ENCODE measurements around the gene SNX13. TPM values are rescaled to one million over a fixed set of nuclear protein-coding genes. Genes with fewer than 3 reads are reported as not detected.

Gene SNX13
- total RNA-seq, 4 donors from 2014 or later = 59.2 to 88.4 (median 68.9) TPM

DNA sequence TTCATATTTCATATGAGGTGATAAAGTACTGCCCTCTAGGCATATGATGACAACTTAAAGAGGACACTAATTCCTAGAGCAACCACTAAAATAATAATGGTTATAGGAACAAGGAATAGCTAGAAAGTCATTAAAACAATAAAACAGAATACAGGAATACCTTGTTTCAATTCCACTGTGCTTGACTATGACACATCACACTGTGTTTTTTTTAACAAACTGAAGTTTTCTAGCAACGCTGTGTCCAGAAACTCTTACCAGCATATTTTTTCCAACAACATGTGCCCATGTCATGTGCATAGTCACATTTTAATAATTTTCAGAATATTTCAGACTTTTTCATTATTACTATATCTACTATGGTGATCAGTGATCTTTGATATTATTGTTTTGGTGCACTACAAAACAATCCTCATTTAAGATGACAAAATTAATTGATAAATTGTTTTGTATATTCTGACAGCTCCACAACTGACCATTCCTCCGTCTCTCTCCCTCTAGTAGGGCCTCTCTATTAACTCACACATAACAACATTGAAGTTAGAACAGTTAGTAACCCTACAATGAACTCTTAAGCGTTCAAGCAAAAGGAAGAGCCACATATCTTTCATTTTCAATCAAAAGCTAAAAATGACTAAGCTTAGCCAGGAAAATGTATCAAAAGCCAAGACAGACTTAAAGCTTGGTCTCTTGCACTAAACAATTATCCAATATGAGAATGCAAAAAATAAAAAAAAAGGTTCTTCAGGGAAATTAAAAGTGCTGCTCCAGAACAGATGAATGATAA is 85.8 kb downstream of the SNX13 start:
- TF ChIP-seq, protein P1, sequence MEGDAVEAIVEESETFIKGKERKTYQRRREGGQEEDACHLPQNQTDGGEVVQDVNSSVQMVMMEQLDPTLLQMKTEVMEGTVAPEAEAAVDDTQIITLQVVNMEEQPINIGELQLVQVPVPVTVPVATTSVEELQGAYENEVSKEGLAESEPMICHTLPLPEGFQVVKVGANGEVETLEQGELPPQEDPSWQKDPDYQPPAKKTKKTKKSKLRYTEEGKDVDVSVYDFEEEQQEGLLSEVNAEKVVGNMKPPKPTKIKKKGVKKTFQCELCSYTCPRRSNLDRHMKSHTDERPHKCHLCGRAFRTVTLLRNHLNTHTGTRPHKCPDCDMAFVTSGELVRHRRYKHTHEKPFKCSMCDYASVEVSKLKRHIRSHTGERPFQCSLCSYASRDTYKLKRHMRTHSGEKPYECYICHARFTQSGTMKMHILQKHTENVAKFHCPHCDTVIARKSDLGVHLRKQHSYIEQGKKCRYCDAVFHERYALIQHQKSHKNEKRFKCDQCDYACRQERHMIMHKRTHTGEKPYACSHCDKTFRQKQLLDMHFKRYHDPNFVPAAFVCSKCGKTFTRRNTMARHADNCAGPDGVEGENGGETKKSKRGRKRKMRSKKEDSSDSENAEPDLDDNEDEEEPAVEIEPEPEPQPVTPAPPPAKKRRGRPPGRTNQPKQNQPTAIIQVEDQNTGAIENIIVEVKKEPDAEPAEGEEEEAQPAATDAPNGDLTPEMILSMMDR (IDR thresholded peaks at IDR 0.05) = no peak
- DNase-seq (ENCODE audit: low spot score) = no peak
- no peak for ATAC-seq (ENCODE audit: low FRiP score)

DNA sequence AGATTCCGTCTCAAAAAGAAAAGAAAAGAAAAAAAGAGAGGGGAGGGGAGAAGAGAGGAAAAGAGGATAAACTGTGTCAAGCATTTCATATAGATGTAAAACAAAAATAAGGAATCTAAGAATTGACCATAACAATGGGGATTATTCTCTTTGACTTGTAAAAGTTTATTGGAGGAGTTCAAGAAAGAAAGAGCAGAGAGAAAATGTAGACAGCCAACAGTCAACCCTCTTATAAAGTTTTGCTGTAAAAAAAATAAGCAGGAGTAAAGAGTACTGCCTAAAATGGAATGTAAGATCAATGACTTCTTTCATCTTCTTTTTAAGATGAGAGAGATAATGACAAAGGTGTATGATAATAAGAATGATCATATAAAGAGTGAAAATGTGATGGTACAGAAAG is 87.9 kb downstream of the SNX13 start:
- TF ChIP-seq, protein P1 (IDR thresholded peaks at IDR 0.05) = no peak
- ATAC-seq (ENCODE audit: low FRiP score) = no peak
- no peak for DNase-seq (ENCODE audit: low spot score)

DNA sequence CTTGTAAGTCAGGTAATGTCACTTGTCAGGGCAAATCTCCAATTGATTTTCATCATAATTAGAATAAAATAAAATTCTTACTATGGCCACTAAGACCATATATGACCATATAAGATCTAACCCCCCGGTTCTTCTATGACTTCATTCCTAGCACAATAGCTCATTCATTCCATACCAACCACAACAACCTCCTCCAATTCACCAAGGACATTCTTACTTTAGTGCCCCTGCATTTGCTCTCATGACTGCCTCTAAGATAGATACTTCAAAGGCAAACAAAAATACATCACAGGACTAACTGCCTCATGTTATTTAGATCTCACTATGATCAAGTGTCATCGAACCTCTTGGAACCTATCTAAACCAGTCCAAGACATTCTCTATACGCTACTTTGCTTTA is 90.8 kb downstream of the SNX13 start:
- no peak for DNase-seq (ENCODE audit: low spot score)

DNA sequence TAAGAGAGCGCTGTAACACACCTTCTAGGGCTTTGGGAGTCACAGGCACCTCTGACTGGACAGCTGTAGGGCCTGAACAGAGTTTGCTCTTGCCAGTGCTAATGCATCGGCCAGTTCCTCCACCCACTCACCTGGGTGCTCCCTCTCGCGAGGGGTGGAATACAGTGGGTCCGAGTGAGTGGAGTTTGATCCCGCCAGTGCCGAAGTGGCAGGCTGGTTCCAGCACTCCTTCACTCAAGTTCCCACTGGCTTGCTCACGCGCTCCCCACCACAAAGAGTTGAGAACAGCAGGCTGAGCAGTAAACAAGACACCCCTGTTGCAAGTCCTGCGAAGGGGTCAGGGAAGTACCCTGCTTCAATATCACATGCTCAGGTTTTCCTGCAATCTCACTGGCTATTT is 91.8 kb downstream of the SNX13 start:
- TF ChIP-seq, protein P1 (IDR thresholded peaks at IDR 0.05) = no peak
- DNase-seq (ENCODE audit: low spot score) (no peak), ATAC-seq (ENCODE audit: low FRiP score) (no peak)

More for the DNA sequence above, 90.8 kb downstream of the SNX13 start:
- TF ChIP-seq, protein P1 (IDR thresholded peaks at IDR 0.05) = no peak
- ATAC-seq (ENCODE audit: low FRiP score) = no peak

DNA sequence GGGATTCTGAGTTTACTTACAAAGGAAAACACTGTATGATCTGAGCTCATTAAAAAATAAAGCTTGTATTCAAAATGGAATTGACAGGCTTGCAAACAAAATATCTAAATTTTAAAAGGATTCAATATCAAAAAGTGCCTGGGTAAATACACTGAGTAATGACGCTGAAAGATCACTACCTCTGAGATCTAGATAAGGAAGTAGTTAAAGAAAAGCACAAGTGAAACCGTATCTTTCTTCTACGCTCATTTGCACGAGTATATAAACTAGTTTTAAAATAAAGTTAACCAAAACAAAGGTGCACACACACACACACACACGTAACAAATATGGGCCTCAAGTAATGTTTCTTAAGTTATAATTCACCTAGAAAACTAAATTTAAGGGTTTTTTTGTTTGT is 93.4 kb downstream of the SNX13 start:
- ATAC-seq (ENCODE audit: low FRiP score) = no peak
- no peak for DNase-seq (ENCODE audit: low spot score)
- TF ChIP-seq, protein P1 (IDR thresholded peaks at IDR 0.05) = no peak

DNA sequence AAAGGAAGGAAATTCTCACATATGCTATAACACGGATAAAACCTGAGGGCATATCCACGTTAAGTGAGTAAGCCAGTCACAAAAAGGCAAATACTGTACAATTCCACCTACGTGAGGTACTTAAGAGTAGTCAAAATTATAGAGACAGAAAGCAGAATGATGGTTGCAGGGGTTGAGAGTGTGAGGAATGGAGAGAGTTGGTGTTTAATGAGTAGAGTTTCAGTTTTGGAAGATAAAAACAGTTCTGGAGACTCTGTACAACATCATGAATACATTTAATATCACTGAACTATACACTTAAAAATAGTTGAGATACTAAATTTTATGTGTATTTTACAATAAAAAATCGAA is 95.1 kb downstream of the SNX13 start:
- no peak for ATAC-seq (ENCODE audit: low FRiP score)
- TF ChIP-seq, protein P1 (IDR thresholded peaks at IDR 0.05) = no peak
- no peak for DNase-seq (ENCODE audit: low spot score)

DNA sequence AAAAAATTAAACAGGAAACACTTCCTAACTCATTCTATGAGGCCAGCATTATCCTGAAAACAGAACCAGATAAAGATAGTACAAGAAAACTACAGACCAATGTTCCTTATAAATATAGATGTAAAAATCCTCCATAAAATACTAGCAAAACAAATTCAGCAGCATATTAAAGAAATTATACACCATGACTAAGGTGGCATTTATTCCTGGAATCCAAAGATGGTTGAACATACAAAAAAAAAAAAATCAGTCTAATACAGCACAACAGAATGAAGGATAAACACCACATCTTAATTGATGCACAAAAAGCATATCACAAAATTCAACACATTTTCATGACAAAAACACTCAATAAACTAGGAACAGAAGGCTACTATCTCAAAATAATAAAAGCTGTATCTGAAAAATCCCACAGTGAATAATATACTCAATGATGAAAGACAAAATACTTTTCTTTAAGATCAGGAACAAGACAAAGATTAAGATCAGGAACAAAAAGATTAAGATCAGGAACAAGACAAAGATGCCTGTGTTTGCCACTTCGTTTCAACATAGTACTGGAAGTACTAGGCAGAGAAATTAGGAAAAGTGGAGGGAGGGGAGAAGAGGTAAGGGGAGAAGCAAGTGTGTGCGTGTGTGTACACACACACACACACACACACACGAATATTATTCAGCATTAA is 95.6 kb downstream of the SNX13 start:
- ATAC-seq (ENCODE audit: low FRiP score) (no peak), DNase-seq (ENCODE audit: low spot score) (no peak)

More for the DNA sequence above, 95.6 kb downstream of the SNX13 start:
- TF ChIP-seq, protein P1 (IDR thresholded peaks at IDR 0.05) = no peak
